Measurements from ENCODE around the gene NRM. TPM values are rescaled to one million over a fixed set of nuclear protein-coding genes. Genes with fewer than 3 reads are reported as not detected.
"Not testable (repeated sequence)": the region's sequence is repeated elsewhere in the genome, so short reads cannot be mapped to it uniquely, and the experiment has no call there.

NRM gene
- total RNA-seq, 8 experiments from 2014 or later, result 6.8 to 28.3 (median 13.2) TPM

- peaks cover 65 to 67% of the 10 kb centered on the region in 2 donors for H3K4me1 ChIP-seq (replicated peaks in 1 of 2)
- peak overlapping the region in 1 of 2 donors; percentile 49 for H3K27ac ChIP-seq
- no peak for ATAC-seq (replicated peaks in 6 of 8)
- 0 to 78% (median 0%) methylated on average over 1 of the region's 2 CpGs; no CpG with 5 or more reads in 4 of the 10 experiments for WGBS, 10 experiments
- peak overlapping the region; percentile 21 to 95 (median 77) for H3K4me3 ChIP-seq
- in situ Hi-C loops (cut with MboI; ENCODE audit: low pct_unique_long_range_greater_than_20kb in 2 of 9, low sequenced_read_pairs in 9 of 9, unreplicated experiment in 9 of 9), result no loop called here
These were observed 6.8 kb downstream of the NRM start for GRCh38 chr6:30683980-30684338.

GRCh38 chr6:30683183-30683979 is 7.4 kb downstream of the NRM start:
- in situ Hi-C loops (cut with MboI; ENCODE audit: low pct_unique_long_range_greater_than_20kb in 2 of 9, low sequenced_read_pairs in 9 of 9, unreplicated experiment in 9 of 9), result no loop called here
- H3K4me3 ChIP-seq, result peak overlapping the region; percentile 21 to 95 (median 77)
- H3K27ac ChIP-seq, result peak overlapping the region; percentile 51 to 66
- ATAC-seq (replicated peaks in 6 of 8), result no peak
- peaks cover 62 to 65% of the 10 kb centered on the region in 2 donors for H3K4me1 ChIP-seq (replicated peaks in 1 of 2)
- no CpG with 5 or more reads among the region's 7 CpGs for WGBS, 10 experiments

- WGBS, 10 experiments, result 0 to 100% (median 3%) methylated on average over 1 to 4 of the region's 11 CpGs; no CpG with 5 or more reads in 6 of the 10 experiments
- H3K27ac ChIP-seq, result peak overlapping the region; percentile 51 to 66
- H3K4me1 ChIP-seq (replicated peaks in 1 of 2), result peaks cover 55 to 59% of the 10 kb centered on the region in 2 donors
- peak overlapping the region; percentile 21 to 95 (median 77) for H3K4me3 ChIP-seq
- in situ Hi-C loops (cut with MboI; ENCODE audit: low pct_unique_long_range_greater_than_20kb in 2 of 9, low sequenced_read_pairs in 9 of 9, unreplicated experiment in 9 of 9), result no loop called here
- peak; percentile 21 to 63 (median 57) for ATAC-seq (replicated peaks in 6 of 8)
These were observed 8.4 kb downstream of the NRM start for GRCh38 chr6:30682143-30683117.

- in situ Hi-C loops (cut with MboI; ENCODE audit: low pct_unique_long_range_greater_than_20kb in 2 of 9, low sequenced_read_pairs in 9 of 9, unreplicated experiment in 9 of 9), result no loop called here
- Histone ChIP-seq H3K27ac (peak overlapping the region in 1 of 2 donors; percentile 66), H3K4me3 (peak overlapping the region in 3 of 5 donors; percentile 2 to 95 (median 77)), H3K4me1 (replicated peaks in 1 of 2) (peaks cover 55 to 59% of the 10 kb centered on the region in 2 donors)
- no peak for ATAC-seq (replicated peaks in 6 of 8)
- WGBS, 10 experiments, result 0 to 94% (median 51%) methylated on average over 1 to 4 of the region's 4 CpGs; no CpG with 5 or more reads in 2 of the 10 experiments
These were observed 9.0 kb downstream of the NRM start for GRCh38 chr6:30681766-30682142.

- Histone ChIP-seq H3K4me1 (replicated peaks in 1 of 2) (peaks cover 43 to 46% of the 10 kb centered on the region in 2 donors), H3K27ac (peak overlapping the region in 1 of 2 donors; percentile 12), H3K4me3 (no peak overlapping the region)
- WGBS, 10 experiments, result 29 to 100% (median 77%) methylated on average over 1 to 4 of the region's 7 CpGs; no CpG with 5 or more reads in 2 of the 10 experiments
- ATAC-seq (replicated peaks in 6 of 8), result no peak
- in situ Hi-C loops (cut with MboI; ENCODE audit: low pct_unique_long_range_greater_than_20kb in 2 of 9, low sequenced_read_pairs in 9 of 9, unreplicated experiment in 9 of 9), result loop anchor here in 1 of 9 experiments (5.0 kb wide), 1 partner anchor 42 kb away; the partner anchor contains the start of gene TUBB
These were observed 10.8 kb downstream of the NRM start for GRCh38 chr6:30679765-30680535.

GRCh38 chr6:30678964-30679726 is 11.6 kb downstream of the NRM start:
- Histone ChIP-seq H3K27ac (no peak overlapping the region), H3K4me1 (replicated peaks in 1 of 2) (peaks cover 35 to 37% of the 10 kb centered on the region in 2 donors), H3K4me3 (peak overlapping the region in 2 of 5 donors; percentile 1 to 5)
- ATAC-seq (replicated peaks in 6 of 8), result peak; percentile 45 to 90 (median 57)
- 10 to 67% (median 18%) methylated on average over 1 to 15 of the region's 31 CpGs; no CpG with 5 or more reads in 3 of the 10 experiments for WGBS, 10 experiments
- in situ Hi-C loops (cut with MboI; ENCODE audit: low pct_unique_long_range_greater_than_20kb in 2 of 9, low sequenced_read_pairs in 9 of 9, unreplicated experiment in 9 of 9), result loop anchor here in 1 of 9 experiments (5.0 kb wide), 1 partner anchor 43 kb away; the partner anchor contains the start of gene TUBB

GRCh38 chr6:30676660-30677285 is 14.0 kb downstream of the NRM start:
- Histone ChIP-seq H3K4me3 (no peak overlapping the region), H3K27ac (no peak overlapping the region), H3K4me1 (replicated peaks in 1 of 2) (peaks cover 17 to 19% of the 10 kb centered on the region in 2 donors)
- in situ Hi-C loops (cut with MboI; ENCODE audit: low pct_unique_long_range_greater_than_20kb in 2 of 9, low sequenced_read_pairs in 9 of 9, unreplicated experiment in 9 of 9), result loop anchor here in 1 of 9 experiments (5.0 kb wide), 1 partner anchor 46 kb away; the partner anchor contains the start of gene TUBB
- no peak for ATAC-seq (replicated peaks in 6 of 8)
- WGBS, 10 experiments, result 40 to 100% (median 80%) methylated on average over 1 to 4 of the region's 10 CpGs; no CpG with 5 or more reads in 4 of the 10 experiments

- Histone ChIP-seq H3K4me1 (replicated peaks in 1 of 2) (peaks cover 8% of the 10 kb centered on the region in 2 donors), H3K4me3 (peak within 1 kb of the TSS; percentile 62 to 88 (median 80)), H3K27ac (peak within 1 kb of the TSS in 1 of 2 donors; percentile 37)
- peak; percentile 81 to 92 (median 88) for ATAC-seq (replicated peaks in 6 of 8)
- in situ Hi-C loops (cut with MboI; ENCODE audit: low pct_unique_long_range_greater_than_20kb in 2 of 9, low sequenced_read_pairs in 9 of 9, unreplicated experiment in 9 of 9), result no loop called here
- 0 to 3% (median 1%) methylated on average over 1 to 21 of the region's 57 CpGs; no CpG with 5 or more reads in 2 of the 10 experiments for WGBS, 10 experiments
These were observed 18.1 kb downstream of the NRM start, which contains the start of gene DHX16 for GRCh38 chr6:30672445-30673253. DHX16 (minus strand) TSS chr6:30673006; CDS start chr6:30672841, 165 bp downstream.

GRCh38 chr6:30670760-30671527 is 19.8 kb downstream of the NRM start:
- peaks cover 8% of the 10 kb centered on the region in 2 donors for H3K4me1 ChIP-seq (replicated peaks in 1 of 2)
- H3K4me3 ChIP-seq, result no peak overlapping the region
- no peak overlapping the region for H3K27ac ChIP-seq
- 73 to 100% (median 86%) methylated on average over 2 to 20 of the region's 27 CpGs for WGBS, 10 experiments
- in situ Hi-C loops (cut with MboI; ENCODE audit: low pct_unique_long_range_greater_than_20kb in 2 of 9, low sequenced_read_pairs in 9 of 9, unreplicated experiment in 9 of 9), result no loop called here
- ATAC-seq (replicated peaks in 6 of 8), result no peak

- H3K4me3 ChIP-seq; H3K4me1 ChIP-seq (replicated peaks in 1 of 2); in situ Hi-C loops (cut with MboI; ENCODE audit: low pct_unique_long_range_greater_than_20kb in 2 of 9, low sequenced_read_pairs in 9 of 9, unreplicated experiment in 9 of 9); H3K27ac ChIP-seq: not testable (repeated sequence)
- peak in 3 of 8 experiments; percentile 39 to 51 (median 46) for ATAC-seq (replicated peaks in 6 of 8)
- WGBS, 10 experiments, result 57 to 100% (median 100%) methylated on average over 1 of the region's 2 CpGs; no CpG with 5 or more reads in 7 of the 10 experiments
These were observed 24.5 kb downstream of the NRM start for GRCh38 chr6:30666300-30666699.

Measured in motor neuron (in vitro differentiated cells).